Fibroblast of peridontal ligament (primary cell): ENCODE data around the gene LRRC4C.
"Not testable (repeated sequence)": the region's sequence is repeated elsewhere in the genome, so short reads cannot be mapped to it uniquely, and the experiment has no call there.

Experiments used
- DNase-seq: peaks from one replicate; pipeline ENCODE4 v3.0.0-alpha.2; 2010; ENCODE audit errors: extremely low read depth

The LRRC4C gene

DNA sequence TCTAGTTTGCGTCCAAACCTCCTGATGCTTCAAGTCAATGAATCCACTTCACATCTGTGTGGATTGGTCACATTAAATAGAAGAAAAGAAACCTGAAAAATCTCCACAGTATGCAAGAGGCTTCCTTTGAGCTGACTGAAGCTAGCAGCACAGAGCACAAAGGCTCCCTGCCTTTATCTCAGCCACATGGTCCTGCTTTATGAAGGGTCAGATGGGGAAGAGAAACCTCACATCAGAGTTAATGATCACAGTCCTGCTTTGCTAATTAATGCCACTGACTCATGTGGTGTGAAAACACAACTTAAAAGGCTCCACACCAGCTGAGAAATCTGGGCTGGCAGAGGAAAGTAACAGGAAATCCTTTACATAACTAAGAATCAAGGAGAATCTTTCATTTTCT, 1291.0 kb downstream of the LRRC4C start:
- DNase-seq: no peak

DNA sequence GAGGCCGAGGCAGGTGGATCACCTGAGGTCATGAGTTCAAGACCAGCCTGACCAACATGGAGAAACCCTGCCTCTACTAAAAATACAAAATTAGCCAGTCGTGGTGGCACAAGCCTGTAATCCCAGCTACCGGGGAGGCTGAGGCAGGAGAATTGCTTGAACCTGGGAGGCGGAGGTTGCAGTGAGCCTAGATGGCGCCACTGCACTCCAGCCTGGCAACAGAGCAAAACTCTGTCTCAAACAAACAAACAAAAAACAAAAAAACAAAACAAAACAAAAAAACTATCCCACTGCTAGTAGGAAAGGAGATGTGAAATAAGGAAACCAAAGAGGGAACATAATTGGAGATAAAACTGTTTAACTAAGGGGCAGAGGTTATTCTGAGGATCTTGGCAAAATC, 1291.6 kb downstream of the LRRC4C start:
- not testable (repeated sequence) for DNase-seq

GRCh38 chr11:40166892-40167291, 1292.6 kb downstream of the LRRC4C start:
- DNase-seq: no peak

GRCh38 chr11:40162901-40163883, 1296.3 kb downstream of the LRRC4C start:
- no peak for DNase-seq

DNA sequence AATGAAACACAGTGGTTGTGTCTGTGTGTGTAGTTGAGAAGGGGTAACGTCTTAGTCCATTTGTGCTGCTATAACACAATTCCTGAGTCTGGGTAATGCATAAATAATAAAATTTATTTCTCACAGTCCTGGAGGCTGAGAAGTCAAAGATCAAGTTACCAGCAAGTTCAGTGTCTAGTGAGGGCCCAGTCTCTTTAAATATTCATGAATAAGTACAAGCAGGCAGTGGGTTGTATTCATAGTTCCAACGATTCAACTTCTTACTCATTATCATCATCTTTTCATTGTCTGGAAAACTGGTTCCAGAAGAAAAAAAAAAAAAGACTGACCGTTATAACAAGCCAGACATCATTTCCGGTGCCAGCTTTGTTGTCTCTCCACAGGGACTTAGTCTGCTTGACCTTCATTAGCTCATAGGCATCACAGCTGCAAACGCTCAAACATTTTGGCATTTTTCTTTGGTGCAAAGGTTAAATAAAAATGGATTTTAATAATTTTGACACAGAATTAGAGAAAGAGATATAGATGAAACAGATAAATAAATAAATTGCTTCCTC, 1297.5 kb downstream of the LRRC4C start:
- DNase-seq: no peak

DNA sequence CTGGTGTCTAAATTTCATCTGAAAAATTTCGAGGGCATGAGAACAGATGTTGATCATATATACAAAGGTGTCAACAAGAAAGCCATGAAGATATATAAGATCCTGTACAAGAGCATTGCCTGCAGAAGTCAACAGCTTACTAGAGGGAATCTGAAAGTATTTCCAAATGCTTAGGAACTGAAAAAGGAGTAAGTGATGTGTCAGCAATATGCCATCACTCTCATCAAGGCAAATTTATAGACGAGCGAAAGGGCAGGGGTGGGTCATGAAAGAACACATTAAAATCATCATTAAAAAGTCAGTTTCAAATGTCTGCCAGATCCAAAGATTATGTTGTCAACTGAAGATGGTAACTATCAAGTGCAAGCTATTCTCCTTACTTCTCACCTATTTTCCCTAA, 1299.0 kb downstream of the LRRC4C start:
- DNase-seq: no peak

- DNase-seq: no peak
Measured at GRCh38 chr11:40149721-40150120, 1309.7 kb downstream of the LRRC4C start.

DNA sequence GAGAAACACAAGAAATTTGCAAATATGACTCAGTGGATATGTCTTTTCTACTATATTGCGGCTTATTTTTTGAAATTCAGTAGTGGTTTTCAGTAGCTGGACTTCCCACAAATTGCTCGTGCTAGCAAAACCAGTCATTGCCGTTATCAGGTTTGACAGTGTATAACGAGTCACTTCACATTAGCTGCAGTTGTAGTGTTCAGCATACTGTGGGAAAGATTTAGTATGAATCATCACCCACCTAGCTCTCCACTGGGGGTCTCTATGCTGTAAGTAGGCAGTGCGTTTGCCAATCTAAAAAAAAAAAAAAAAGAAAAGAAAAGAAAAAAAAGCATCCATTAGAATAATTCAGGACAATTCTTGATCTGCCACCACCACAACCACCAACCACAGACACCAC, 1318.9 kb downstream of the LRRC4C start:
- DNase-seq: no peak

GRCh38 chr11:40139536-40139935, 1319.9 kb downstream of the LRRC4C start:
- no peak for DNase-seq

GRCh38 chr11:40139066-40139465, 1320.4 kb downstream of the LRRC4C start:
- DNase-seq: no peak

DNA sequence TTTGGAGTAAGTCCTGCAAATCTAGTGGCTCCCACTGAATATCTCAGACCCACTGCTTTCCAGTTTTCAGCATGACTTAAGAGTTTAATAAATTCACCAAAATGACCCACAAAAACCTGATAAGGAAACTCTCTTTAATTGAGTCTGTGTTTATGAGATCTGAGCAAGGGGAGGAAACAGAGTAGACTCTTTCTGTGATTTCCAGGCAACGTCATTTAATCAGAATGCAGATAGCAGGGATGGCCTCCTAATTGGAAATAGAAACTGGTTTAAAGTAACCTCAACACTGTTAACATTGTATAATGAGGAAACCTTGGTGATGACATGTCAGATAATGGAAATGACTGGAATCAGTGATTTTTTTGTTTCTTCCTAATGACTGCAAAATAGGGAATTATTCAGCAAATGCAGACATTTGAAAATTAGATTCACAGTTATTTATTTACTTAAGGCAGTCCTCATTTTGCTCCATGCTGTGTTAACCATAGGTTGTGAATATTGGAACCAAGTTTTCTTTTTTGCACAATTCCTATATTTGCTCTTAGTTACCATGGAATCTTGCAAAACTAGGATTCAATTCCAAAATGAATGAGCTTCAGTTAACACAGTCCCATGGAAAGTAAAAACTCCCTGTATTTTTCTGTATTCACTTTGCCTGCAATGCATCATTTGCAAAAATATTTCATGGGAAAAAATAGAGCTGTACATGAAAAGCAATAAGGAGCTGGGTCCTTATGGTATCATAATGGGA, 1324.5 kb downstream of the LRRC4C start:
- no peak for DNase-seq

GRCh38 chr11:40133498-40133897, 1326.0 kb downstream of the LRRC4C start:
- no peak for DNase-seq

DNA sequence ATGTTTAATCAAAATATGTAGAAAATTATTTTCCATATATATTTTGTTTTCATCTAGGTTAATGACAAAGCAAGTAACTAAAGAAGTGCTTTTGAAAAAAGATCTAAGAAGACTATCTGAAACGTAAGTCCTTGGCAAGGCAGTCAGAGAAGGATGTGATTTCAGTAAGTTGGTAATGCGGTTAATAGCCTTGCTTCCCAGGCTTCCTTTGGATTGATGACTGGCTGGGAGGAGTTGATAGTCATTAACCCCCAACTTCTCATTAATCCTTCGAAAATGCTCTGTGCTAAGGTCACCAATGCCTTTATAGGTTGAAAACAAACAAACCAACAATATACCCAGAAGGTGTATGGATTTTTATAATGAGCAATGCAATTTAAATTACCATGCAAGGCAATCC, 1326.5 kb downstream of the LRRC4C start:
- no peak for DNase-seq

GRCh38 chr11:40130427-40130826, 1329.0 kb downstream of the LRRC4C start:
- no peak for DNase-seq

DNA sequence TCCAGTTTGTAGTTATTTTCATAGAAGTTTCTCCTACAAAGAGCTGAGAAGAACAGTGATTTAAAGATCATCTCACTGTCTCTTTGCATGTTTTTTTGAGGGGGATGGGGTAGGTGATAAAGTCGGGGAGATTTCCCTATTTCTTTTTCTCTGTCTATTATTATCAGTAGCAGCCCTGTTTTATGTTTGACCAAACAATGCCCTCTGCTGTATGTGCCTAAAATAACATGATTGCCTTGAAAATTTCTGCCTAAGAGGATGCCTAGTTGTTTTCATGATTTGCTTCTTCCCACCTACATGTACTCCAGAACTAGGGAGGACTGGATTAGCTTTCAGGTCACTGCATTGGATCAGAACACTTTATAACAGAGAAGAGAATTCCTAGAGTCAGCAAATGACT, 1330.2 kb downstream of the LRRC4C start:
- no peak for DNase-seq

- DNase-seq: no peak
Measured at GRCh38 chr11:40125054-40125453, 1334.4 kb downstream of the LRRC4C start.

DNA sequence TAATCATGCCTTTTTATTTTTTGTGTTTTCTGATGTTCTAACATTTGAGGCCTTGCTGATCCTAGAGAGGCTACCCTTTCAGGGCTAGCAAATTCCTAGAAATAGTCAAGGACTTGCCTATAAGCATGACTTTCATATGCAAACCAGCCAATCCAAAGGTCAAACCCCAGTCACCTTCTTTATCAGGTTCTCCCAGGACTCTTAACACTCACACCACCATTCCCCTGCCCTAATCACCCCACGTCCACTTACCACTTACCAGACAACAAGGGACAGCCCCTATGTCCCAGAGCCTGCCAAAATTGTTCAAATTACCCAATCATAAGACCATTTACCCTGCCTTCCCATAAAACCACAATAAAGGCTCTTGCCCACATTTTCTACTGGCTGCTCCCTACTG, 1339.8 kb downstream of the LRRC4C start:
- DNase-seq: no peak

DNA sequence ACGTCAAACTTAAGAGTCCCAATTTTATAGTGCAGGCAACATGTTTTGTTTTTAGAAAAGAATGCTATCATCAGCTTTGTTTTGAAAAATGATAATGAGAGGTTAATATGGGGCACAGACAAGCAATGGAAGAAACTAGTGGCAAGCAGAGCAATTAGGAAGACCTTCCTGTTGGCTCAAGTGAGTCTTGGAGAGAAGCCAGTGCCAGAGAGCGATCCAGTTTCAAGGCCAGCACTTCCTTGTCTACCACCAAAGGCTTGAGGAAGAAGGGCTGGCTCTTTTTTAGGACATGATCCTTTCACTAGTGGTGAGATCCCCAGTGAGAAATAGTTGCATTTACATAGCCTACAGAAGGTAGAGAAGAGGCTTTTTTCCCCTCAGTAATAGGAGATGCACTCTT, 1340.7 kb downstream of the LRRC4C start:
- DNase-seq: no peak

GRCh38 chr11:40118026-40118425, 1341.4 kb downstream of the LRRC4C start:
- no peak for DNase-seq

DNA sequence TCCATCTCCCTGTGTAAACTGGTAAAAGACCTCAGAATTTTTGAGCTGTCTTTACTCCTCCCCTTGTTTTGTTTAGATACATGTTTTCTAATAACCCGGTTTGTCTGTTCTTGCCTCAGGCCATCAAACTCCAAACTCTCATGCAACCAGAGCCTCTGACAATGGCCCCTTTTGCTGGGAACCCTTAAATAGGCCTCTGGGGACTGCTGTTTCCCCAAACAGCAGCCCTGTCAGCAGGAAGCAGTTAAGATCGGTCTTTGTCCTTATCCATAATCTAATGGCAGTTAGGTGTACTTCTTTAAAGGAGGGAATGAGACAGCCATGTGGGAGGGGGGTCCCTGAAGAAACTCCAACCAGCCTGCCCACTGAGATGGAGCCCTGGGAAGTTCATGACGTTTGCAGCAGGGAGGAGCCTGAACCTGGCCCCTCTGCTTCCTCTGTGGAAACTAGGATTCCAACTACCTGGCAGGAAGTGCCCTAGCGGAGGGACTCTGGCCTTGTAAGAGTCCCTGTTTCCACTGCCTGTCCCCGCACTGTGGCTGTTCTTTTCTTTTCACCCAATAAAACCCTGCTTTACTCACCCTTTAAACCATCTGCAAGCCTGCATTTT, 1354.4 kb downstream of the LRRC4C start:
- no peak for DNase-seq

- no peak for DNase-seq
Measured at GRCh38 chr11:40100781-40101180, 1358.7 kb downstream of the LRRC4C start.

GRCh38 chr11:40100162-40100553, 1359.3 kb downstream of the LRRC4C start:
- no peak for DNase-seq
